Liver (tissue), 9 donors: ENCODE measurements around the gene EXOC6B. TPM values are rescaled to one million over a fixed set of nuclear protein-coding genes. Genes with fewer than 3 reads are reported as not detected.
A peak's percentile ranks its signal among the peaks of the same experiment; 100 is the strongest.

Source experiments
- DNase-seq: peaks from one replicate; pipeline ENCODE4 v3.0.0-alpha.2; 2017; ENCODE audit warnings: low spot score
- H3K27ac ChIP-seq, 2 donors: one replicate each; pipeline ENCODE4 v1.7.0; 2013; ENCODE audit warnings: inconsistent platforms in 2 of 2, low read length in 2 of 2, control low read depth in 1 of 2, low read depth in 1 of 2, mild to moderate bottlenecking in 1 of 2
- H3K27me3 ChIP-seq, 4 donors: one replicate each; pipeline versions ENCODE4 v1.6.1 to v1.7.0; 2013; ENCODE audit warnings: low read length in 3 of 4, inconsistent platforms in 1 of 4, mild to moderate bottlenecking in 1 of 4, moderate library complexity in 1 of 4; ENCODE audit not compliant: control insufficient read depth in 4 of 4, insufficient read depth in 4 of 4
- H3K36me3 ChIP-seq, 4 donors: one replicate each; pipeline versions ENCODE4 v1.6.1 to v1.7.0; 2013; ENCODE audit warnings: low read length in 3 of 4, mild to moderate bottlenecking in 3 of 4, low read depth in 1 of 4, moderate library complexity in 1 of 4; ENCODE audit not compliant: control insufficient read depth in 4 of 4, insufficient read depth in 3 of 4
- H3K4me1 ChIP-seq, 4 donors: one replicate each; pipeline versions ENCODE4 v1.6.1 to v1.7.0; 2013; ENCODE audit warnings: low read length in 3 of 4, mild to moderate bottlenecking in 3 of 4, moderate library complexity in 1 of 4; ENCODE audit not compliant: control insufficient read depth in 4 of 4, insufficient read depth in 4 of 4
- H3K4me3 ChIP-seq, 3 donors: one replicate each; pipeline versions ENCODE4 v1.6.1 to v1.7.0; 2013; ENCODE audit warnings: low read length in 3 of 3, control low read depth in 1 of 3, low read depth in 1 of 3, mild to moderate bottlenecking in 1 of 3
- H3K9ac ChIP-seq, 2 donors: one replicate each; pipeline ENCODE4 v1.7.0; 2013; ENCODE audit warnings: low read length in 2 of 2, mild to moderate bottlenecking in 2 of 2, moderate library complexity in 2 of 2, control low read depth in 1 of 2, low read depth in 1 of 2
- H3K9me3 ChIP-seq, 4 donors: one replicate each; pipeline versions ENCODE4 v1.6.1 to v1.7.0; 2013; ENCODE audit warnings: low read length in 3 of 4; ENCODE audit not compliant: control insufficient read depth in 4 of 4
- ATF3 ChIP-seq: IDR thresholded peaks from 2 replicates; pipeline ENCODE4 v1.6.1; 2016; ENCODE audit warnings: antibody characterized with exemption
- CTCF ChIP-seq: fragments of 150-350 bp; IDR thresholded peaks from 2 replicates; pipeline ENCODE4 v1.5.1; 2017; ENCODE audit warnings: improper control_type of control experiment, low read depth, low read length; ENCODE audit not compliant: missing input control
- EGR1 ChIP-seq, 2 donors: IDR thresholded peaks; 2 replicates each; pipeline ENCODE4 v1.6.1; 2016 to 2018; ENCODE audit warnings: antibody characterized with exemption in 2 of 2, low read depth in 2 of 2
- FOXA1 ChIP-seq: IDR thresholded peaks from 2 replicates; pipeline ENCODE4 v1.6.1; 2016; ENCODE audit warnings: antibody characterized with exemption
- FOXA2 ChIP-seq: IDR thresholded peaks from 2 replicates; pipeline ENCODE4 v1.6.1; 2016; ENCODE audit warnings: antibody characterized with exemption
- GABPA ChIP-seq, 2 donors: IDR thresholded peaks in 1 of 2; conservative IDR thresholded peaks in 1 of 2; 2 replicates each; pipeline ENCODE4 v1.6.1; 2016; ENCODE audit warnings: antibody characterized with exemption in 2 of 2, mild to moderate bottlenecking in 1 of 2, moderate library complexity in 1 of 2
- HNF4G ChIP-seq: IDR thresholded peaks from 2 replicates; pipeline ENCODE4 v1.6.1; 2016; ENCODE audit warnings: antibody characterized with exemption
- JUND ChIP-seq, 2 donors: IDR thresholded peaks; 2 replicates each; pipeline ENCODE4 v1.6.1; 2016; ENCODE audit warnings: antibody characterized with exemption in 2 of 2
- MAX ChIP-seq: IDR thresholded peaks from 2 replicates; pipeline ENCODE4 v1.6.1; 2016; ENCODE audit warnings: antibody characterized with exemption
- NR2F2 ChIP-seq: IDR thresholded peaks from 2 replicates; pipeline ENCODE4 v1.6.1; 2016; ENCODE audit warnings: antibody characterized with exemption
- REST ChIP-seq: IDR thresholded peaks from 2 replicates; pipeline ENCODE4 v1.6.1; 2016; ENCODE audit warnings: antibody characterized with exemption, mild to moderate bottlenecking
- RXRA ChIP-seq, 2 donors: IDR thresholded peaks; 2 replicates each; pipeline ENCODE4 v1.6.1; 2017 to 2018; ENCODE audit warnings: antibody characterized with exemption in 2 of 2, mild to moderate bottlenecking in 1 of 2
- SP1 ChIP-seq: IDR thresholded peaks from 2 replicates; pipeline ENCODE4 v1.6.1; 2018; ENCODE audit warnings: antibody characterized with exemption, mild to moderate bottlenecking
- TAF1 ChIP-seq: conservative IDR thresholded peaks from 2 replicates; pipeline ENCODE4 v1.6.1; 2016; ENCODE audit warnings: antibody characterized with exemption, mild to moderate bottlenecking
- YY1 ChIP-seq: IDR thresholded peaks from 2 replicates; pipeline ENCODE4 v1.6.1; 2016; ENCODE audit warnings: antibody characterized with exemption, mild to moderate bottlenecking
- ZBTB33 ChIP-seq: IDR thresholded peaks from 2 replicates; pipeline ENCODE4 v1.6.1; 2016; ENCODE audit warnings: antibody characterized with exemption
- WGBS: extraction: QIAGEN DNeasy Blood & Tissue Kit; methylation state at CpG from one replicate; pipeline ENCODE4 v1.1.7; 2013; 5-methylcytosine and 5-hydroxymethylcytosine counted together
- polyA plus RNA-seq, 2 donors: library from polyadenylated mRNA; stranded (reverse) in 1 of 2; unstranded in 1 of 2; fragments of 200-250 nt in 1 of 2; fragments of >200 nt in 1 of 2; fragmentation: Nextera tagmentation in 1 of 2; extraction: Ambion mirVana in 1 of 2; gene quantifications; one replicate each; pipeline versions ENCODE4 v1.2.1 to v1.2.3, GENCODE V29; 2013 to 2015
- total RNA-seq, 2 donors: library from RNA; depleted of rRNA; stranded (reverse); fragments of >200 nt; gene quantifications; one replicate each; pipeline ENCODE4 v1.2.3, GENCODE V29; 2014
- donor health status: healthy.
- donor health status: healthy.
- donor health status: healthy.
- donor health status: healthy.
- donor health status: healthy.

Gene EXOC6B
- total and polyA plus RNA-seq, 4 donors = 1.7 to 9.5 (median 5.5) TPM

GRCh38 chr2:72570413-72570812, 255.4 kb downstream of the EXOC6B start (continued):
- TF ChIP-seq MAX (no peak), HNF4G (no peak), TAF1 (no peak), EGR1 (IDR thresholded peaks at IDR 0.05; ENCODE audit: low read depth in 2 of 2) (no peak), ATF3 (no peak), NR2F2 (no peak)

GRCh38 chr2:72562451-72563153, 263.2 kb downstream of the EXOC6B start:
- Histone ChIP-seq H3K9me3 (no peaks in the 10 kb centered on the region), H3K4me1 (peaks cover 0 to 5% (median 0%) of the 10 kb centered on the region in 4 donors), H3K9ac (no peak overlapping the region), H3K27me3 (no peaks in the 10 kb centered on the region), H3K4me3 (no peak overlapping the region), H3K27ac (no peak overlapping the region), H3K36me3 (peaks cover 0 to 1% (median 0%) of the 10 kb centered on the region in 4 donors)
- DNase-seq = no peak
- WGBS = 60% methylated on average over 4 of the region's 4 CpGs
- TF ChIP-seq REST (peak; percentile 95), SP1 (no peak), FOXA1 (no peak)

- H3K9ac ChIP-seq = no peak overlapping the region
- no peak overlapping the region for H3K27ac ChIP-seq
- H3K4me3 ChIP-seq = no peak overlapping the region
- TF ChIP-seq FOXA2 (no peak), JUND (IDR thresholded peaks at IDR 0.05) (no peak)
- WGBS = 74% methylated on average over 4 of the region's 4 CpGs
- H3K9me3 ChIP-seq = no peaks in the 10 kb centered on the region
- peaks cover 0 to 5% (median 0%) of the 10 kb centered on the region in 4 donors for H3K4me1 ChIP-seq
- DNase-seq = no peak
- peaks cover 0 to 1% (median 0%) of the 10 kb centered on the region in 4 donors for H3K36me3 ChIP-seq
- H3K27me3 ChIP-seq = no peaks in the 10 kb centered on the region
Observed at GRCh38 chr2:72561621-72562318, 264.1 kb downstream of the EXOC6B start.

GRCh38 chr2:72555943-72556342, 269.9 kb downstream of the EXOC6B start:
- Histone ChIP-seq H3K27me3 (no peaks in the 10 kb centered on the region), H3K4me3 (no peak overlapping the region), H3K9me3 (no peaks in the 10 kb centered on the region), H3K4me1 (peaks cover 0 to 5% (median 0%) of the 10 kb centered on the region in 4 donors), H3K9ac (no peak overlapping the region), H3K27ac (no peak overlapping the region), H3K36me3 (peaks cover 0 to 1% (median 0%) of the 10 kb centered on the region in 4 donors)
- WGBS = 89% methylated on average over 1 of the region's 1 CpG
- no peak for DNase-seq
- TF ChIP-seq CTCF = no peak
- TF ChIP-seq EGR1 (IDR thresholded peaks at IDR 0.05; ENCODE audit: low read depth in 2 of 2) = no peak
- TF ChIP-seq ATF3 = no peak
- TF ChIP-seq MAX = no peak
- TF ChIP-seq FOXA2 = no peak
- no peak for TF ChIP-seq ZBTB33
- TF ChIP-seq YY1 = no peak
- no peak for TF ChIP-seq GABPA (IDR thresholded peaks at IDR 0.05 in 1 of 2, conservative IDR thresholded peaks at IDR 0.05 in 1 of 2)
- TF ChIP-seq RXRA (IDR thresholded peaks at IDR 0.05) = no peak
- TF ChIP-seq FOXA1 = no peak
